NCI-H1694 (cell line): ENCODE data around the gene NMNAT3.

Source experiments
- DNase-seq: peaks from one replicate; lab custom pipeline; 2025; lab: John Stamatoyannopoulos, UW

NMNAT3 gene

GRCh38 chr3:139521144-139521543 is 156.6 kb downstream of the NMNAT3 start:
- DNase-seq = no peak

GRCh38 chr3:139519998-139520737 is 157.6 kb downstream of the NMNAT3 start:
- no peak for DNase-seq

DNA sequence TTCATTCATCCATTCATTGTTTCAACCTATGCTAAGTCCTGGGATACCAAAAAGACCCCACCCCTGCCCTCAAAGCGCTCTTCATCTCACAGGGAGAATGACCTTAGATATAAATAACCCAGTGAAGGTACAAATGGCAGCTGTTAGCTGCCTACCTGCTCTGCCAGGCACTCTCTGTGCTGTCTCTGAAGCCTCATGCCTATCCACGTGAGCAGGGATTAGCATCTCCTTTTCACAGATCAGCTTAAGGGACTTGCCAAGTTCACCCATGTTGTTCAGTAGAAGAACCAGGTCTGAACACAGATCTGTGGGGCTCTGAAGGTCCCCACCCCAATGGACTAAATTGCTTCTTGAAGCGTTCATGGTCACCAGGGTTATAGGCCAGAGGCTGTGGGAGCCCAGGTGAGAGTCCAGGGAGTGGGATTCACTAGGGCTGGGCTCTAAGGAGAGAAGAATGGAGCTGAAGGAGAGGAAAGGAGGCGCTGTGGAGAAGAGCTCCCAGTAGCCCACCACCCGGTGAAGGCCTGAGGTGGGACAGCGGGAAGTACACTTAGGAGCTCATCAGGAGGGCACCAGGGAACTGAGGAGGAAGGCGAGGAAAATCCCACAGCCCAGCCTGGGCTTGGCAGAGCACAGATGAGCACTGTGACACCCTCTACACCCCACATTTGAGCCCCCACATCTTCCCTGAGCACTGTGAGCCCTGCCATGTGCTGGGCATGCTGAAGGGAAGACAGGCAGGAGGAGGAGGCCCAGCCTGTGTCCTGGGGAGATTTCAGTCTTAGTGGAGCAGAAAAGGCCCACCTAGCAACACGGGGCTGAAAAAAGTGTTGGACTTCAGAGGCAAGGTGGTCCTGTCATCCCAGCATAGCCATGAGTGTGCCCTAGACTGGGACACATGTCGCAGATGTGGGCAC is 158.6 kb downstream of the NMNAT3 start:
- DNase-seq = no peak

DNA sequence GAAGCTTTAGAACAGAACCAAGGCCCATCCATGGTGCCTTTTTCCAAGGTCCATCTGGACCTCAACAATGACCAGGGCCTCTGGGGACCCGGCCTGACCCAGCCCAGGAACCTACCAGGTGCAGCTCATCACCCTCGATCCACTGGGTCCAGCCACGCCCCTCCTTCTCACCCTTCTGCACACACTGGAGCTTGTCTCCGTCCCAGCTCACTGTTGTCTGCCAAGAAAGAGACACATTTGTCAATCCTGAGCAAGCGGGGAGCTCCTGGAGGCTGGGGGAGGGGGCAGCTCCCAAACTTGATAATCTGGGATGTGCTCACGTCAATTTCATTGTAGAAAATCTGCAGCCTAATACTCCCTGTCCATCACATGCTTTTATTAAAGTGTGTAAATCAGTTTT is 159.5 kb downstream of the NMNAT3 start:
- DNase-seq = no peak

DNA sequence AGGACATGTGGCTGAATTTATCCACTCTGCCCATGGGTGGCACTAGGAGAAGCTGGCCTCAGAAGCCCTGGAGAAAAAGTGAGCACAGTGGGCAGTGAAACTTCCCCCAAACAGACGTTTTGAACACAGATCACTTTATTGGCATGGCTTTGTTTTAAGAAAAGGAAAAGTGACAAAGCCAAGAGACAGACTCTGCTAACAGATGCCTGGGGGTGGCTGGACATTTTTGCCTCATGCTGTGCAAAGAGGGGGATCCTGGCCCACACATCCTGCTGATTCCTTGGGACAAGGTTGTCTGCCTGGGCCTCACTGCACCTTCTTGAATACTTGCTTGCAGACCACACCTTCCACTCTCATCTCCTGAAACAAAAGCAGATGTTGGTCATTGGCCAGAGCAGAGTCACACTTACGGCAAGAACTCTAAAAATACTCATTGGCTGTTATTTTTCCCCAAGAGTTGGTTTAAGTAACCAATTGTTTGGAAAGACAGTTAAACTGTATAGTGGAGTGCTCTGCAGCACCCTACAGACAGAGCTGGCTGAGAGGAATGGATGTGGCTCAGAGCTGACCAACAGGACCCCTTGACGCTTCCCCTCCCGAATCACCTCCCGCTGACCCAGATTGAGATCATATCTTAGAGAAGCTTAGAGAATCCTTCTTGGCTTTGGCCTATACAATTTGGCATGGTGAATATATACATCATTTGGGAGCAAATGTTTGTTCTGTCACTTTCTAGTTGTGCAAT is 160.3 kb downstream of the NMNAT3 start:
- no peak for DNase-seq

GRCh38 chr3:139514741-139515140 is 163.0 kb downstream of the NMNAT3 start:
- DNase-seq = no peak
